ENCODE results near the gene LTBP2. TPM values are rescaled to one million over a fixed set of nuclear protein-coding genes. Genes with fewer than 3 reads are reported as not detected.

LTBP2 gene
- polyA plus RNA-seq (2011; rRNA removed) (4.9 and 6.3 TPM in 2 replicates), polyA plus RNA-seq (2017; fragmentation: RNase III; extraction: RNeasy Plus Mini Kit Qiagen cat#74134 plus additional on column Dnase treatment) (9.9 to 17.1 TPM (median 14.4 TPM) in 3 replicates), polyA minus RNA-seq (2011; rRNA and poly(A)+ RNA removed) (9.0 and 9.7 TPM in 2 replicates)
- 3.3 and 5.0 TPM in 2 replicates for polyA plus RNA-seq (2012; cell fraction: cytosol; rRNA removed)
- 21.8 and 25.3 TPM in 2 replicates for polyA plus RNA-seq (2012; cell fraction: nucleus; rRNA removed)

DNA sequence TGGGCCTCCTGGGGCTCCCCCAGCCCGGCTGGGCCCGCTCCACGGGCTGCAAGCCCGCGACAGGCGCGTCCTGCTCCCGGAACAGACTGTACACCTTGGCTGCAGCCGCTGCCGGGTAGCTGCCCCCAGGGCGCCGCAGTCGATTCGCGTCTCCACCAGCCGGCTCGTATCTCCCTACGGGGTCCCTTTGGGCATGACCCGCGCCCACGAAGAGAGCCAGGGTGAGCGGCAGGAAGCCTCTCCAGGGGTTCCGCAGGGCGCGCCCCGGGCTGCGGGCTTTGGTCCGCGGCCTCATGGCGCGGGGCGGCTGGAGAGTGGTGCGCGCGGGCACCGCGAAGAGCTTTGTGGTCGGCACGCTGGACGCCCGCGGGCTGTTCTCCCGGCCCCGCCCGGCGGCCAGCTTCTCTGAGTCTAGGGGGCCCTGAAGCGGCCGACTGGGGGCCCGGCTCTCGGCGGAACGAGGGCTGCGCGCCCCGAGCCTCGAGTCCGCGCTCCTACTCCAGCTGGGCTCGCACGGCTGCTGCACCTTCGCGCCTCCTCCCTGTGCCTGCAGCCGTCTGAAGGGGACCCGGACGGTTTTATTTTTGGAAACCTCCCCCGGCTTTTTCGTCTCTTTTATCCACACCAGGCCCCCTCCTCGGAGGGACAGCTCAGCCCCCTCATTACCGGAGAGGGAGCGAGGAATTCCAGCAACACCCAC lies at the start of gene LTBP2:
Gene LTBP2, minus strand, starts transcription at position 588 of the 700 bp plus-strand sequence. Its CDS starts 293 bp downstream, at position 295.
- 31% methylated on average over 25 of the region's 70 CpGs for WGBS (ENCODE audit: missing lambda C conversion rate)
- CTCF ChIA-PET = interaction anchor here (0.6 to 7.2 kb wide), 47 partner anchors 9 to 330 kb away, joined by 3 to 228 read pairs (median 5); partner anchors contain the start of gene YLPM1
- H3K4me3 ChIP-seq = peak within 1 kb of the TSS; percentile 66
- H3K27ac ChIP-seq = peak within 1 kb of the TSS; percentile 89 to 96
- peak within 1 kb of the TSS; percentile 86 for H3K4me2 ChIP-seq
- H3K4me1 ChIP-seq = peaks cover 48% of the 10 kb centered on the region
- no peaks in the 10 kb centered on the region for H3K9me3 ChIP-seq
- ATAC-seq = peak in 1 of 2 experiments; percentile 12; a peak in 3 of 6 replicates
- no peak for DNase-seq (ENCODE audit: low read depth in 1 of 2, low spot score in 1 of 2)
- POLR2A ChIA-PET = no interaction called here
- FAIRE-seq = no peak
- TF ChIP-seq, protein P1, sequence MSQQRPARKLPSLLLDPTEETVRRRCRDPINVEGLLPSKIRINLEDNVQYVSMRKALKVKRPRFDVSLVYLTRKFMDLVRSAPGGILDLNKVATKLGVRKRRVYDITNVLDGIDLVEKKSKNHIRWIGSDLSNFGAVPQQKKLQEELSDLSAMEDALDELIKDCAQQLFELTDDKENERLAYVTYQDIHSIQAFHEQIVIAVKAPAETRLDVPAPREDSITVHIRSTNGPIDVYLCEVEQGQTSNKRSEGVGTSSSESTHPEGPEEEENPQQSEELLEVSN (IDR thresholded peaks at IDR 0.05; ENCODE audit: borderline replicate concordance, low read depth) = peak; percentile 69
- no peak for TF ChIP-seq JUNB (IDR thresholded peaks at IDR 0.05)
- TF ChIP-seq CBX2 (IDR thresholded peaks at IDR 0.05; ENCODE audit: borderline replicate concordance, low read depth) = no peak
- no peak for TF ChIP-seq EP300 (IDR thresholded peaks at IDR 0.05)
- no peak for TF ChIP-seq TP53 (CRISPR knock-in tag; IDR thresholded peaks at IDR 0.05)

DNA sequence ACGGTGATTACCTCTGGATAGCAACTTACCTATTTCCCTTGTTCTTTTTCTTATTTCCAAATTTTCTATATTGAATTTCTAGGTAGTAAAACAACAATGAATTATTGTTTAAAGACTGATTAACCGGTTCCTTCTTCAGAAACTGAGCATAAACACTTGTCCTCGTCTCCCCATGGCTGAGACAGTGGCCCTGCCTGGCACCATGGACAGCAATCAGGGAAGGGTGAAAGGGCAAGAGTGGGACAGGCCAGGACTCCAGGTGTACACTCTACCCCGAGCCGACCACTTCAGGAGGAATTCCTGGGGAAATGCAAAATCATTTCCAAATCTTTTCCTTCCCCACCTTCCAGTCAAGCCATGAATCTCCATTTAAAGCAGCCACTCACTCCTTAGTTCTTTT lies 48.8 kb upstream of the LTBP2 start:
- no peak overlapping the region for H3K4me2 ChIP-seq
- peaks cover 39% of the 10 kb centered on the region for H3K4me1 ChIP-seq
- peak overlapping the region in 1 of 2 experiments; percentile 20; a peak in 1 of 6 replicates for H3K27ac ChIP-seq
- no peaks in the 10 kb centered on the region for H3K9me3 ChIP-seq
- ChIA-PET POLR2A (no interaction called here), CTCF (interaction anchor here (3.3 to 6.6 kb wide), 2 partner anchors 48 to 52 kb away, joined by 14 to 40 read pairs; partner anchors contain the start of gene LTBP2)
- no peak overlapping the region for H3K4me3 ChIP-seq
- FAIRE-seq (no peak), DNase-seq (ENCODE audit: low read depth in 1 of 2, low spot score in 1 of 2) (no peak), ATAC-seq (no peak)
- TF ChIP-seq MAFK (IDR thresholded peaks at IDR 0.05; ENCODE audit: partially characterized antibody) = no peak
- TF ChIP-seq, protein P2, sequence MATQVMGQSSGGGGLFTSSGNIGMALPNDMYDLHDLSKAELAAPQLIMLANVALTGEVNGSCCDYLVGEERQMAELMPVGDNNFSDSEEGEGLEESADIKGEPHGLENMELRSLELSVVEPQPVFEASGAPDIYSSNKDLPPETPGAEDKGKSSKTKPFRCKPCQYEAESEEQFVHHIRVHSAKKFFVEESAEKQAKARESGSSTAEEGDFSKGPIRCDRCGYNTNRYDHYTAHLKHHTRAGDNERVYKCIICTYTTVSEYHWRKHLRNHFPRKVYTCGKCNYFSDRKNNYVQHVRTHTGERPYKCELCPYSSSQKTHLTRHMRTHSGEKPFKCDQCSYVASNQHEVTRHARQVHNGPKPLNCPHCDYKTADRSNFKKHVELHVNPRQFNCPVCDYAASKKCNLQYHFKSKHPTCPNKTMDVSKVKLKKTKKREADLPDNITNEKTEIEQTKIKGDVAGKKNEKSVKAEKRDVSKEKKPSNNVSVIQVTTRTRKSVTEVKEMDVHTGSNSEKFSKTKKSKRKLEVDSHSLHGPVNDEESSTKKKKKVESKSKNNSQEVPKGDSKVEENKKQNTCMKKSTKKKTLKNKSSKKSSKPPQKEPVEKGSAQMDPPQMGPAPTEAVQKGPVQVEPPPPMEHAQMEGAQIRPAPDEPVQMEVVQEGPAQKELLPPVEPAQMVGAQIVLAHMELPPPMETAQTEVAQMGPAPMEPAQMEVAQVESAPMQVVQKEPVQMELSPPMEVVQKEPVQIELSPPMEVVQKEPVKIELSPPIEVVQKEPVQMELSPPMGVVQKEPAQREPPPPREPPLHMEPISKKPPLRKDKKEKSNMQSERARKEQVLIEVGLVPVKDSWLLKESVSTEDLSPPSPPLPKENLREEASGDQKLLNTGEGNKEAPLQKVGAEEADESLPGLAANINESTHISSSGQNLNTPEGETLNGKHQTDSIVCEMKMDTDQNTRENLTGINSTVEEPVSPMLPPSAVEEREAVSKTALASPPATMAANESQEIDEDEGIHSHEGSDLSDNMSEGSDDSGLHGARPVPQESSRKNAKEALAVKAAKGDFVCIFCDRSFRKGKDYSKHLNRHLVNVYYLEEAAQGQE (IDR thresholded peaks at IDR 0.05) = peak; percentile 61; the same call in 1 of the 2 replicates
- WGBS (ENCODE audit: missing lambda C conversion rate) = 89% methylated on average over 5 of the region's 5 CpGs

DNA sequence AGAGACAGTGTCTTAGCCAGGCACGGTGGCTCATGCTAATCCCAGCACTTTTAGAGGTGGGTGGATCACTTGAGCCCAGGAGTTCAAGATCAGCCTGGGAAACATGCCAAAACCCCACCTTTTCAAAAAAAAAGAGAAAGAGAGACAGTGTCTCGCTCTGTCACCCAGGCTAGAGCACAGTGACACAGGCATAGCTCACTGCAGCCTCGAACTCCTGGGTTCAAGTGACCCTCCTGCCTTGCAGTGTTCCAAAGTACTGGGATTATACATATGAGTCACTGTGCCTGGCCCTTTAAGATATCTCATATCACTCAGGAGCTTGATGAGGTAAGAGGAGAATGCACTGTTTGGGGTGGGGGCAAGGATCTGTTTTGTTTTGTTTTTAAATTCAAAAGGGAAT lies 48.1 kb upstream of the LTBP2 start:
- DNase-seq (ENCODE audit: low read depth in 1 of 2, low spot score in 1 of 2) (no peak), ATAC-seq (no peak), FAIRE-seq (no peak)
- WGBS (ENCODE audit: missing lambda C conversion rate) = 46% methylated on average over 3 of the region's 3 CpGs
- peak overlapping the region in 1 of 2 experiments; percentile 76; a peak in 4 of 6 replicates for H3K27ac ChIP-seq
- H3K9me3 ChIP-seq = no peaks in the 10 kb centered on the region
- no peak overlapping the region for H3K4me3 ChIP-seq
- ChIA-PET CTCF (interaction anchor here (0.6 to 6.6 kb wide), 4 partner anchors 22 to 51 kb away, joined by 3 to 40 read pairs (median 10); partner anchors contain the start of gene LTBP2), POLR2A (no interaction called here)
- peaks cover 46% of the 10 kb centered on the region for H3K4me1 ChIP-seq
- TF ChIP-seq, protein P3, sequence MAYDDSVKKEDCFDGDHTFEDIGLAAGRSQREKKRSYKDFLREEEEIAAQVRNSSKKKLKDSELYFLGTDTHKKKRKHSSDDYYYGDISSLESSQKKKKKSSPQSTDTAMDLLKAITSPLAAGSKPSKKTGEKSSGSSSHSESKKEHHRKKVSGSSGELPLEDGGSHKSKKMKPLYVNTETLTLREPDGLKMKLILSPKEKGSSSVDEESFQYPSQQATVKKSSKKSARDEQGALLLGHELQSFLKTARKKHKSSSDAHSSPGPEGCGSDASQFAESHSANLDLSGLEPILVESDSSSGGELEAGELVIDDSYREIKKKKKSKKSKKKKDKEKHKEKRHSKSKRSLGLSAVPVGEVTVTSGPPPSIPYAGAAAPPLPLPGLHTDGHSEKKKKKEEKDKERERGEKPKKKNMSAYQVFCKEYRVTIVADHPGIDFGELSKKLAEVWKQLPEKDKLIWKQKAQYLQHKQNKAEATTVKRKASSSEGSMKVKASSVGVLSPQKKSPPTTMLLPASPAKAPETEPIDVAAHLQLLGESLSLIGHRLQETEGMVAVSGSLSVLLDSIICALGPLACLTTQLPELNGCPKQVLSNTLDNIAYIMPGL (CRISPR knock-in tag; IDR thresholded peaks at IDR 0.05; ENCODE audit: borderline replicate concordance) = no peak
- TF ChIP-seq MYC (IDR thresholded peaks at IDR 0.05; ENCODE audit: borderline replicate concordance, low read length) (no peak), JUNB (IDR thresholded peaks at IDR 0.05) (no peak), MAZ (IDR thresholded peaks at IDR 0.05; ENCODE audit: borderline replicate concordance, low read depth, low read length) (no peak), RNF2 (IDR thresholded peaks at IDR 0.05; ENCODE audit: borderline replicate concordance, low read depth) (no peak), FOSB (CRISPR knock-in tag; IDR thresholded peaks at IDR 0.05) (no peak), CHD4 (IDR thresholded peaks at IDR 0.05; ENCODE audit: borderline replicate concordance) (no peak), RCOR1 (IDR thresholded peaks at IDR 0.05; ENCODE audit: low read depth, low read length) (no peak), JUN (IDR thresholded peaks at IDR 0.05) (no peak)
- TF ChIP-seq, protein P1 (IDR thresholded peaks at IDR 0.05; ENCODE audit: borderline replicate concordance, low read depth) = no peak
- no peak overlapping the region for H3K4me2 ChIP-seq
